HepG2 (cell line): Measurements from ENCODE around the gene CDC6. TPM values are rescaled to one million over a fixed set of nuclear protein-coding genes. Genes with fewer than 3 reads are reported as not detected.

ENCODE experiments used
- ASH2L ChIP-seq: fragments of 300-600, 200-600 bp; sonication (generic); IDR thresholded peaks from 2 replicates; pipeline ENCODE4 v1.7.0; 2017; ENCODE audit warnings: low read depth, mild to moderate bottlenecking, moderate library complexity, mixed read lengths, low read length; ENCODE audit not compliant: insufficient read length
- BORCS8-MEF2B ChIP-seq: sonication (generic); formaldehyde crosslinking; IDR thresholded peaks from 2 replicates; pipeline ENCODE4 v1.8.0; 2022; ENCODE audit warnings: mild to moderate bottlenecking, missing genetic modification reagents
- FLYWCH1 ChIP-seq: sonication (generic); formaldehyde crosslinking; IDR thresholded peaks from 2 replicates; pipeline ENCODE4 v1.8.1; 2023; ENCODE audit warnings: mild to moderate bottlenecking, missing genetic modification reagents
- KLF15 ChIP-seq: sonication (generic); formaldehyde crosslinking; IDR thresholded peaks from 2 replicates; pipeline ENCODE4 v1.8.1; 2023; ENCODE audit warnings: borderline replicate concordance, mild to moderate bottlenecking, inconsistent platforms, missing genetic modification reagents, mixed read lengths
- NPAS2 ChIP-seq: sonication (generic); formaldehyde crosslinking; IDR thresholded peaks from 2 replicates; pipeline ENCODE4 v1.8.0; 2022; ENCODE audit warnings: mild to moderate bottlenecking, missing genetic modification reagents, borderline replicate concordance
- PHF20 ChIP-seq: sonication (generic); formaldehyde crosslinking; IDR thresholded peaks from 2 replicates; pipeline ENCODE4 v1.5.0; 2020; ENCODE audit warnings: mild to moderate bottlenecking, missing genetic modification reagents
- POLR2AphosphoS5 ChIP-seq: IDR thresholded peaks from 2 replicates; pipeline ENCODE4 v1.6.1; 2012; ENCODE audit warnings: low read depth, low read length
- PRMT3 ChIP-seq: sonication (generic); formaldehyde crosslinking; IDR thresholded peaks from 2 replicates; pipeline ENCODE4 v1.8.1; 2022; ENCODE audit warnings: low read depth, mild to moderate bottlenecking, moderate library complexity, missing genetic modification reagents, borderline replicate concordance
- ZNF331 ChIP-seq: sonication (generic); formaldehyde crosslinking; IDR thresholded peaks from 2 replicates; pipeline ENCODE4 v1.4.0; 2020; ENCODE audit warnings: missing genetic modification reagents
- ZNF382 ChIP-seq: sonication (generic); formaldehyde crosslinking; IDR thresholded peaks from 2 replicates; pipeline ENCODE4 v1.5.0; 2020; ENCODE audit warnings: missing genetic modification reagents, mild to moderate bottlenecking, borderline replicate concordance
- ZNF552 ChIP-seq: sonication (generic); formaldehyde crosslinking; IDR thresholded peaks from 2 replicates; pipeline ENCODE4 v1.9.0; 2022; ENCODE audit warnings: missing genetic modification reagents, mild to moderate bottlenecking, borderline replicate concordance
- ZNF614 ChIP-seq: IDR thresholded peaks from 2 replicates; pipeline ENCODE4 v1.6.1; 2018; ENCODE audit warnings: missing biosample characterization, missing genetic modification reagents, inconsistent platforms, borderline replicate concordance
- ZNF879 ChIP-seq: sonication (generic); formaldehyde crosslinking; IDR thresholded peaks from 2 replicates; pipeline ENCODE4 v1.8.1; 2023; ENCODE audit warnings: missing genetic modification reagents
- ZSCAN22 ChIP-seq: sonication (generic); formaldehyde crosslinking; IDR thresholded peaks from 2 replicates; pipeline ENCODE4 v1.4.0; 2020; ENCODE audit warnings: mild to moderate bottlenecking, missing genetic modification reagents
- polyA plus RNA-seq, 8 experiments: library from polyadenylated mRNA; depleted of rRNA in 3 of 8; stranded (reverse) in 7 of 8; unstranded in 1 of 8; fragments of >200 nt; fragmentation: Illumina TruSeq in 4 of 8; extraction: Trizol in 4 of 8; gene quantifications; 2 replicates each; pipeline versions ENCODE4 v1.2.1 to v1.2.3, GENCODE V29; 2011 to 2016; ENCODE audit warnings: low read depth in 4 of 8, missing spikeins in 1 of 8, mixed read lengths in 1 of 8; ENCODE audit not compliant: insufficient read depth in 1 of 8
- total RNA-seq, 5 experiments: library from RNA; depleted of rRNA; stranded (reverse); fragments of >200 nt; fragmentation: Illumina TruSeq; extraction: Trizol; gene quantifications; 2 replicates each; pipeline ENCODE4 v1.2.3, GENCODE V29; 2016; ENCODE audit warnings: low read depth in 1 of 5
- TF ChIP-seq, protein P1 (sequence below): sonication (generic); formaldehyde crosslinking; IDR thresholded peaks from 2 replicates; pipeline ENCODE4 v1.4.0; 2020; ENCODE audit warnings: mild to moderate bottlenecking, missing genetic modification reagents
- TF ChIP-seq, protein P2 (sequence below): sonication (generic); IDR thresholded peaks from 2 replicates; pipeline ENCODE4 v1.6.1; 2016; ENCODE audit warnings: low read depth, borderline replicate concordance
- TF ChIP-seq, protein P3 (sequence below): sonication (generic); formaldehyde crosslinking; IDR thresholded peaks from 2 replicates; pipeline ENCODE4 v1.4.0; 2020; ENCODE audit warnings: missing genetic modification reagents, borderline replicate concordance
- TF ChIP-seq, protein P4 (sequence below): sonication (generic); formaldehyde crosslinking; IDR thresholded peaks from 2 replicates; pipeline ENCODE4 v1.5.0; 2020; ENCODE audit warnings: mild to moderate bottlenecking, missing genetic modification reagents
- TF ChIP-seq, protein P5 (sequence below): sonication (generic); formaldehyde crosslinking; IDR thresholded peaks from 2 replicates; pipeline ENCODE4 v1.5.0; 2020; ENCODE audit warnings: missing genetic modification reagents, mild to moderate bottlenecking, borderline replicate concordance
- TF ChIP-seq, protein P6 (sequence below): IDR thresholded peaks from 2 replicates; pipeline ENCODE4 v1.6.1; 2016; ENCODE audit warnings: mild to moderate bottlenecking, missing biosample characterization, missing genetic modification reagents

The CDC6 gene
- total and polyA plus RNA-seq, 2 of the 13 experiments (the other 11 are each of a cell fraction or from before 2014, with no cell fraction given): 17.4 to 114 TPM

DNA sequence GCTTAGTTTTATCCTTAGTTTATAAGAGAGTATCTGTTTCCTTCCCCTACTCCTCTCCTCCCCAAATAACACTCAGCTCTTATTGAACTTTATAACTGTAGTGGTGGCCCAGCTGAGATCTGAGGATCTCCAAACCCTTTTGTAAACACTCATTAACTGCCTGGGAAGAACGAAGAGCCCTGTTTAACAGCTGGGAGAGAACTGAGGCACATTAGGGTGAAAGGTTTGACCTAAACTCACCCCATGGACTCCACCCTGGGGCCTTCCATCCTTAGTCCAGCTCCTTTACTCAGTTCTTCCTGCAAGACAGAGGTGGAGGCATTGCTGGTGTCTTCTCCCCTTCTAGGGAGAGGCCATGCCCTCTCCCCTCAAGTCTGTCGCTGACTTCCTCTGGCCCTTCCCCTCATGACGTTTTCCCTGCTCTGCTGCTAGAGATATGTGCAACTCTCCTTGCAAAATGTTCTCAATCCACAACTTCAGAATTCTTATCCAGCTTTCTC lies 20.1 kb downstream of the CDC6 start (continued):
- TF ChIP-seq ZNF331 (no peak), BORCS8-MEF2B (CRISPR knock-in tag) (no peak), KLF15 (no peak), ZSCAN22 (CRISPR knock-in tag) (no peak), ZNF382 (CRISPR knock-in tag) (no peak), FLYWCH1 (no peak), PRMT3 (CRISPR knock-in tag) (no peak), ASH2L (peak; percentile 8), PHF20 (no peak), ZNF614 (CRISPR knock-in tag) (0 out of 2 replicates have a peak, but pooled peaks have one; percentile 8), ZNF552 (CRISPR knock-in tag) (no peak), NPAS2 (CRISPR knock-in tag) (no peak), ZNF879 (no peak), POLR2AphosphoS5 (0 out of 2 replicates have a peak, but pooled peaks have one; percentile 16)
- TF ChIP-seq, protein P1, sequence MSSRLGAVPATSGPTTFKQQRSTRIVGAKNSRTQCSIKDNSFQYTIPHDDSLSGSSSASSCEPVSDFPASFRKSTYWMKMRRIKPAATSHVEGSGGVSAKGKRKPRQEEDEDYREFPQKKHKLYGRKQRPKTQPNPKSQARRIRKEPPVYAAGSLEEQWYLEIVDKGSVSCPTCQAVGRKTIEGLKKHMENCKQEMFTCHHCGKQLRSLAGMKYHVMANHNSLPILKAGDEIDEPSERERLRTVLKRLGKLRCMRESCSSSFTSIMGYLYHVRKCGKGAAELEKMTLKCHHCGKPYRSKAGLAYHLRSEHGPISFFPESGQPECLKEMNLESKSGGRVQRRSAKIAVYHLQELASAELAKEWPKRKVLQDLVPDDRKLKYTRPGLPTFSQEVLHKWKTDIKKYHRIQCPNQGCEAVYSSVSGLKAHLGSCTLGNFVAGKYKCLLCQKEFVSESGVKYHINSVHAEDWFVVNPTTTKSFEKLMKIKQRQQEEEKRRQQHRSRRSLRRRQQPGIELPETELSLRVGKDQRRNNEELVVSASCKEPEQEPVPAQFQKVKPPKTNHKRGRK (CRISPR knock-in tag): no peak
- TF ChIP-seq, protein P2, sequence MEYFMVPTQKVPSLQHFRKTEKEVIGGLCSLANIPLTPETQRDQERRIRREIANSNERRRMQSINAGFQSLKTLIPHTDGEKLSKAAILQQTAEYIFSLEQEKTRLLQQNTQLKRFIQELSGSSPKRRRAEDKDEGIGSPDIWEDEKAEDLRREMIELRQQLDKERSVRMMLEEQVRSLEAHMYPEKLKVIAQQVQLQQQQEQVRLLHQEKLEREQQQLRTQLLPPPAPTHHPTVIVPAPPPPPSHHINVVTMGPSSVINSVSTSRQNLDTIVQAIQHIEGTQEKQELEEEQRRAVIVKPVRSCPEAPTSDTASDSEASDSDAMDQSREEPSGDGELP: peak; percentile 50; the same call in 1 of the 2 replicates
- TF ChIP-seq, protein P3, sequence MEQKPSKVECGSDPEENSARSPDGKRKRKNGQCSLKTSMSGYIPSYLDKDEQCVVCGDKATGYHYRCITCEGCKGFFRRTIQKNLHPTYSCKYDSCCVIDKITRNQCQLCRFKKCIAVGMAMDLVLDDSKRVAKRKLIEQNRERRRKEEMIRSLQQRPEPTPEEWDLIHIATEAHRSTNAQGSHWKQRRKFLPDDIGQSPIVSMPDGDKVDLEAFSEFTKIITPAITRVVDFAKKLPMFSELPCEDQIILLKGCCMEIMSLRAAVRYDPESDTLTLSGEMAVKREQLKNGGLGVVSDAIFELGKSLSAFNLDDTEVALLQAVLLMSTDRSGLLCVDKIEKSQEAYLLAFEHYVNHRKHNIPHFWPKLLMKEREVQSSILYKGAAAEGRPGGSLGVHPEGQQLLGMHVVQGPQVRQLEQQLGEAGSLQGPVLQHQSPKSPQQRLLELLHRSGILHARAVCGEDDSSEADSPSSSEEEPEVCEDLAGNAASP (CRISPR knock-in tag): 0 out of 2 replicates have a peak, but pooled peaks have one; percentile 25
- TF ChIP-seq, protein P4, sequence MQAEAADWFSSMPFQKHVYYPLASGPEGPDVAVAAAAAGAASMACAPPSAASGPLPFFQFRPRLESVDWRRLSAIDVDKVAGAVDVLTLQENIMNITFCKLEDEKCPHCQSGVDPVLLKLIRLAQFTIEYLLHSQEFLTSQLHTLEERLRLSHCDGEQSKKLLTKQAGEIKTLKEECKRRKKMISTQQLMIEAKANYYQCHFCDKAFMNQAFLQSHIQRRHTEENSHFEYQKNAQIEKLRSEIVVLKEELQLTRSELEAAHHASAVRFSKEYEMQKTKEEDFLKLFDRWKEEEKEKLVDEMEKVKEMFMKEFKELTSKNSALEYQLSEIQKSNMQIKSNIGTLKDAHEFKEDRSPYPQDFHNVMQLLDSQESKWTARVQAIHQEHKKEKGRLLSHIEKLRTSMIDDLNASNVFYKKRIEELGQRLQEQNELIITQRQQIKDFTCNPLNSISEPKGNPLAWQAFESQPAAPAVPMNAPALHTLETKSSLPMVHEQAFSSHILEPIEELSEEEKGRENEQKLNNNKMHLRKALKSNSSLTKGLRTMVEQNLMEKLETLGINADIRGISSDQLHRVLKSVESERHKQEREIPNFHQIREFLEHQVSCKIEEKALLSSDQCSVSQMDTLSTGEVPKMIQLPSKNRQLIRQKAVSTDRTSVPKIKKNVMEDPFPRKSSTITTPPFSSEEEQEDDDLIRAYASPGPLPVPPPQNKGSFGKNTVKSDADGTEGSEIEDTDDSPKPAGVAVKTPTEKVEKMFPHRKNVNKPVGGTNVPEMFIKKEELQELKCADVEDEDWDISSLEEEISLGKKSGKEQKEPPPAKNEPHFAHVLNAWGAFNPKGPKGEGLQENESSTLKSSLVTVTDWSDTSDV (CRISPR knock-in tag): no peak
- TF ChIP-seq, protein P5, sequence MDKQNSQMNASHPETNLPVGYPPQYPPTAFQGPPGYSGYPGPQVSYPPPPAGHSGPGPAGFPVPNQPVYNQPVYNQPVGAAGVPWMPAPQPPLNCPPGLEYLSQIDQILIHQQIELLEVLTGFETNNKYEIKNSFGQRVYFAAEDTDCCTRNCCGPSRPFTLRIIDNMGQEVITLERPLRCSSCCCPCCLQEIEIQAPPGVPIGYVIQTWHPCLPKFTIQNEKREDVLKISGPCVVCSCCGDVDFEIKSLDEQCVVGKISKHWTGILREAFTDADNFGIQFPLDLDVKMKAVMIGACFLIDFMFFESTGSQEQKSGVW: no peak
- TF ChIP-seq, protein P6, sequence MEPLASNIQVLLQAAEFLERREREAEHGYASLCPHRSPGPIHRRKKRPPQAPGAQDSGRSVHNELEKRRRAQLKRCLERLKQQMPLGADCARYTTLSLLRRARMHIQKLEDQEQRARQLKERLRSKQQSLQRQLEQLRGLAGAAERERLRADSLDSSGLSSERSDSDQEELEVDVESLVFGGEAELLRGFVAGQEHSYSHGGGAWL (CRISPR knock-in tag): no peak
- TF ChIP-seq, all 625 proteins: peak for 9
